GM23248 (cell line): ENCODE data around the gene FTCDNL1. TPM values are rescaled to one million over a fixed set of nuclear protein-coding genes. Genes with fewer than 3 reads are reported as not detected.

ENCODE experiments used
- DNase-seq: peaks from one replicate; pipeline ENCODE4 v3.0.0-alpha.2; 2015
- H2AFZ ChIP-seq: fragments of 200-600 bp; sonication (generic); 2 replicates; pipeline ENCODE4 v1.6.1; 2016; ENCODE audit warnings: antibody characterized with exemption
- H3F3A ChIP-seq: fragments of 200-600 bp; sonication (generic); 2 replicates; pipeline ENCODE4 v1.6.1; 2016; ENCODE audit warnings: mild to moderate bottlenecking, antibody characterized with exemption, mixed run types; ENCODE audit not compliant: insufficient read depth
- H3K27ac ChIP-seq: fragments of 200-600 bp; sonication (generic); 2 replicates; pipeline ENCODE4 v1.5.1; 2016; ENCODE audit warnings: mild to moderate bottlenecking
- H3K27me3 ChIP-seq: fragments of 200-600 bp; sonication (generic); replicated peaks from 2 replicates; pipeline ENCODE4 v1.6.1; 2016; ENCODE audit warnings: mild to moderate bottlenecking; ENCODE audit not compliant: insufficient read depth
- H3K36me3 ChIP-seq: fragments of 200-600 bp; sonication (generic); 2 replicates; pipeline ENCODE4 v1.6.1; 2016; ENCODE audit warnings: low read depth, mild to moderate bottlenecking
- H3K4me1 ChIP-seq: fragments of 200-600 bp; sonication (generic); 2 replicates; pipeline ENCODE4 v1.6.1; 2016; ENCODE audit warnings: mild to moderate bottlenecking; ENCODE audit not compliant: insufficient read depth
- H3K4me2 ChIP-seq: fragments of 200-600 bp; sonication (generic); one replicate; pipeline ENCODE4 v1.6.1; 2016; ENCODE audit warnings: mild to moderate bottlenecking; ENCODE audit not compliant: unreplicated experiment
- H3K4me3 ChIP-seq: fragments of 200-600 bp; sonication (generic); 2 replicates; pipeline ENCODE4 v1.5.1; 2016; ENCODE audit warnings: mild to moderate bottlenecking
- H3K79me2 ChIP-seq: fragments of 200-600 bp; sonication (generic); 2 replicates; pipeline ENCODE4 v1.6.1; 2016; ENCODE audit warnings: mild to moderate bottlenecking; ENCODE audit not compliant: insufficient read depth
- H3K9ac ChIP-seq: fragments of 200-600 bp; sonication (generic); 2 replicates; pipeline ENCODE4 v1.6.1; 2016; ENCODE audit warnings: mild to moderate bottlenecking
- H3K9me2 ChIP-seq: fragments of 200-600 bp; sonication (generic); 2 replicates; pipeline ENCODE4 v1.6.1; 2016; ENCODE audit warnings: mixed run types, mild to moderate bottlenecking, moderate library complexity; ENCODE audit not compliant: insufficient read depth
- H3K9me3 ChIP-seq: fragments of 200-600 bp; sonication (generic); one replicate; pipeline ENCODE4 v1.6.1; 2017; ENCODE audit warnings: low read depth
- H4K20me1 ChIP-seq: fragments of 200-600 bp; sonication (generic); 2 replicates; pipeline ENCODE4 v1.6.0; 2016; ENCODE audit not compliant: insufficient read depth
- EZH2 ChIP-seq: fragments of 200-600 bp; sonication (generic); IDR thresholded peaks from 2 replicates; pipeline ENCODE4 v1.6.1; 2018; ENCODE audit warnings: antibody characterized with exemption, mild to moderate bottlenecking; ENCODE audit not compliant: insufficient read depth, poor library complexity, severe bottlenecking
- EZH2phosphoT487 ChIP-seq: fragments of 200-600 bp; sonication (generic); IDR thresholded peaks from 2 replicates; pipeline ENCODE4 v1.6.1; 2018; ENCODE audit warnings: antibody characterized with exemption, moderate library complexity, mild to moderate bottlenecking, low read depth; ENCODE audit not compliant: insufficient read depth
- WGBS, 2 experiments: methylation state at CpG; one replicate each; pipeline ENCODE4 v1.1.6; 2015 to 2017; ENCODE audit warnings: low lambda C conversion rate in 2 of 2, low coverage in 1 of 2; ENCODE audit errors: missing lambda C conversion rate in 2 of 2; 5-methylcytosine and 5-hydroxymethylcytosine counted together
- in situ Hi-C: fragments of 300-500 bp; cut with MboI; formaldehyde crosslinking; loops from 2 replicates; pipeline ENCODE4 v1.15.0; 2020
- polyA plus RNA-seq: library from polyadenylated mRNA; unstranded; fragments of >200 nt; fragmentation: Nextera tagmentation; extraction: Ambion mirVana; gene quantifications from 2 replicates; pipeline ENCODE4 v1.2.1, GENCODE V29; 2016
- total RNA-seq: library from RNA; depleted of rRNA; stranded (reverse); fragments of >200 nt; shearing (Covaris generic); gene quantifications from 2 replicates; pipeline ENCODE4 v1.2.3, GENCODE V29; 2014

The FTCDNL1 gene
- total and polyA plus RNA-seq, 2 experiments from 2014 or later: 0.65 to 1.9 TPM

DNA sequence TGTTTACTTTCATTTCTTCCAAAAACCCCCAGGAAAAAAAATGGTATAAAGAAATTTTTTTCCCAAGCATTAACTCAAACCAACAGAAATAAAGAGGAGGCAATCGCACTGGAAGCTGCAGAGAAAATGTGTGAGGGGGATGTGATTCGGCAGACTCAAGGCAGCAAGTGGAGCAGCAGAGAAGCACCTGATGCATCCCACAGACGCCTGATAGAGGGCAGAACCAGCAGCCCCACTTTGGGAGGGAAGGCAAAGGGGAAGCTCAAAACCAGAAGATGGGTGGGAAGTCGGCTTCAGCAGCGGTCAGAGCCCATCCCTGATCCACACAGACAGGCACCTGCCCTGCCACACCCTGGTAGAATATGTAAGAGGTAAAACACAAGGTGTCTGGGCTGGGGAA is 12.6 kb downstream of the FTCDNL1 start:
- no peak for DNase-seq
- Histone ChIP-seq H3K4me3 (no peak overlapping the region), H3K9me2 (no peaks in the 10 kb centered on the region), H3K9me3 (no peaks in the 10 kb centered on the region), H3K9ac (no peak overlapping the region), H3K79me2 (no peaks in the 10 kb centered on the region), H3K27ac (no peak overlapping the region), H3K36me3 (no peaks in the 10 kb centered on the region), H2AFZ (no peak overlapping the region), H3K4me2 (no peak overlapping the region), H3F3A (no peaks in the 10 kb centered on the region), H3K4me1 (no peaks in the 10 kb centered on the region), H3K27me3 (no peaks in the 10 kb centered on the region), H4K20me1 (no peaks in the 10 kb centered on the region)
- 75% methylated on average over 5 of the region's 5 CpGs for WGBS, 2 experiments
- TF ChIP-seq EZH2phosphoT487: no peak
- no peak for TF ChIP-seq EZH2
- in situ Hi-C loops: no loop called here

DNA sequence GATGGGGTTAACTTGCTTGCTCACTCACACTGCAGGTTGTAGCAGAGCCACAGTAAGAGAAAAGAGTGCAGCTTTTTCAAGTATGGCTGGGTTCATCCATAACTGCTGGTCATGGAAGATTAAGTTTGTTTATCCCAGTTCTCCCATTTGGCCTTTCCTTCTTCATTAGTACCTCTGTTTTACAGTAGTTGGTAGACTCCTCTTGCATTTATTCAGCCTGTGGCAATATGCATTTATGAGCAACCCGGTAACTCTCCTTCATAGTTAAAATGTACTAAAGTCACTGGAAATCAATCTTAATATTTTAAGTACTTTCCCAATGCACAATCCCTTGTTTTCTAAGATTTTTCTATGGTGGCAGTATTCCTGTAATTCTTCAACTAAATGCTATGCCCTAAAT is 14.0 kb downstream of the FTCDNL1 start:
- H3K27me3 ChIP-seq: no peaks in the 10 kb centered on the region
- no peak overlapping the region for H2AFZ ChIP-seq
- in situ Hi-C loops: no loop called here
- TF ChIP-seq EZH2phosphoT487 (no peak), EZH2 (no peak)
- no peaks in the 10 kb centered on the region for H3K9me3 ChIP-seq
- H3F3A ChIP-seq: no peaks in the 10 kb centered on the region
- no peak for DNase-seq
- no peak overlapping the region for H3K4me3 ChIP-seq
- H4K20me1 ChIP-seq: no peaks in the 10 kb centered on the region
- no peaks in the 10 kb centered on the region for H3K79me2 ChIP-seq
- no peaks in the 10 kb centered on the region for H3K9me2 ChIP-seq
- 71% methylated on average over 1 of the region's 1 CpG for WGBS, 2 experiments
- no peak overlapping the region for H3K27ac ChIP-seq
- H3K9ac ChIP-seq: no peak overlapping the region
- H3K36me3 ChIP-seq: no peaks in the 10 kb centered on the region
- H3K4me2 ChIP-seq: no peak overlapping the region
- H3K4me1 ChIP-seq: no peaks in the 10 kb centered on the region

DNA sequence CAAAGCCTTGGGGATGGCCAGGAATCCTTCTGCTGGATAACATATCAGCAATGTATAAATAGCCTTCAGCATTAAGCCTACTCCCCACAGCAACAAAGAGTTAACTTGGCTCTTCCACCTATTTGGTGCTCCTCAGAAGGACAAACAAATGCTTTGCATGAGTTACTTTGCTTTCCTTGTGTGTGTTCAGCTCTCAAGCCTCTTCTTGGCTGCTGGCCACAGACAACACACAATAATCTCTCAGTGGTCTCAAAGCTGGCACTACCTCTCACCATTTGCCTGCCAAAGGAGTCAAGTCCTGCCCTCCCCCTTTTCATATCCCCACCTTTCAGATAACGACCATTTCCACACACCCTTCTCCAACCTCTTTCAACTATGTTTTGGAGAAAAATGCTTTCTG is 17.5 kb downstream of the FTCDNL1 start:
- H3K27me3 ChIP-seq: no peaks in the 10 kb centered on the region
- no peak overlapping the region for H3K27ac ChIP-seq
- H3K4me2 ChIP-seq: no peak overlapping the region
- no peaks in the 10 kb centered on the region for H3K9me2 ChIP-seq
- no peak overlapping the region for H3K4me3 ChIP-seq
- H3K4me1 ChIP-seq: no peaks in the 10 kb centered on the region
- no peaks in the 10 kb centered on the region for H3K79me2 ChIP-seq
- no peaks in the 10 kb centered on the region for H4K20me1 ChIP-seq
- no peak overlapping the region for H2AFZ ChIP-seq
- H3K9me3 ChIP-seq: no peaks in the 10 kb centered on the region
- no peaks in the 10 kb centered on the region for H3K36me3 ChIP-seq
- no peaks in the 10 kb centered on the region for H3F3A ChIP-seq
- WGBS, 2 experiments: 59 to 62% methylated on average over 1 of the region's 1 CpG
- H3K9ac ChIP-seq: no peak overlapping the region
- TF ChIP-seq EZH2 (no peak), EZH2phosphoT487 (no peak)
- in situ Hi-C loops: no loop called here
- no peak for DNase-seq

DNA sequence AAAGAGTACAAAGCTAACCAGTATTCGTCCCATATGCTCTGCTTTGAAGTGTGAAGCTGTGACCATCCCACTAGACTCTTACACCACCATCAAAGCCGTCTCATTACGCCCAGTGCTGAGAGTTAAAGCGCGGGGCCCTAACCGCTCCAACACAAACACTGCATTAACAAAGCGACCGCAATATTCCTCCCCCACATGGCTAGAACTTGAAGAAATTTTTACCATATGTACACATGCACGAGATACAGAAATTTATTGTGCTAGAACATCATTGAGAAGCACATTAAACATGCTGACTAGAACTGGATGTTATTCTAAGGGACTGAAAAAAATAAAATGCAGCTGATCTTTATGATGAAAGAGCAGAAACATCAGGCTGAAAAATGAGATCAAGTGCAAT is 20.5 kb downstream of the FTCDNL1 start:
- Histone ChIP-seq H3F3A (no peaks in the 10 kb centered on the region), H3K4me1 (no peaks in the 10 kb centered on the region), H4K20me1 (no peaks in the 10 kb centered on the region), H3K9ac (no peak overlapping the region), H2AFZ (no peak overlapping the region), H3K9me2 (no peaks in the 10 kb centered on the region), H3K4me3 (no peak overlapping the region), H3K79me2 (no peaks in the 10 kb centered on the region), H3K36me3 (no peaks in the 10 kb centered on the region), H3K27me3 (no peaks in the 10 kb centered on the region), H3K27ac (no peak overlapping the region), H3K4me2 (no peak overlapping the region), H3K9me3 (no peaks in the 10 kb centered on the region)
- TF ChIP-seq EZH2: no peak
- no peak for TF ChIP-seq EZH2phosphoT487
- WGBS, 2 experiments: 66 to 74% methylated on average over 9 of the region's 9 CpGs
- DNase-seq: no peak
- in situ Hi-C loops: no loop called here

DNA sequence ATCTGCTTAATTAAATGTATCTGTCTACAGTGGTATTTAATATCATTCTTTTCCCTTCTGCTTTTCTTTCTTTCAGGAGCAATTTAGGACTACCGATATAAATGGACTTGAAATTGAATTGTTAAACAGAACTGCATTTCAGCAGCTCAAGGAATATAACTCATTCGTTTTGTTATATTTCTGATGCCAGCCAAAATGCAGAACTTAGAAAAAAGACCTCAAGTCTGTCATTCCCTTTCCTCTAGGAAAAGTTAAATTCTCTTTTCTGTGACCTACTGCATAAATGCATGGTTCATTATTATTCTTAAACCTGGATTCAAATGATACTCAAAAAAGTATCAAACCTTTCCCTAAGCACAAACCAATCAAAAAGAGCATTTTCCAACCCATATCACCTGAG is 21.4 kb downstream of the FTCDNL1 start:
- Histone ChIP-seq H3K4me1 (no peaks in the 10 kb centered on the region), H3K27me3 (no peaks in the 10 kb centered on the region), H3K4me2 (no peak overlapping the region), H3K27ac (no peak overlapping the region), H3K9me2 (no peaks in the 10 kb centered on the region), H3K9me3 (no peaks in the 10 kb centered on the region), H4K20me1 (no peaks in the 10 kb centered on the region), H2AFZ (no peak overlapping the region), H3K4me3 (no peak overlapping the region), H3K9ac (no peak overlapping the region), H3K79me2 (no peaks in the 10 kb centered on the region), H3K36me3 (no peaks in the 10 kb centered on the region), H3F3A (no peaks in the 10 kb centered on the region)
- TF ChIP-seq EZH2phosphoT487: no peak
- TF ChIP-seq EZH2: no peak
- no peak for DNase-seq
- in situ Hi-C loops: no loop called here
- 63 to 70% methylated on average over 2 of the region's 2 CpGs for whole genome bisulfite sequencing, 2 experiments
